HG02938 (cell line): Measurements from ENCODE around the gene CGN.

Source experiments
- ATAC-seq: cut with Tn5 transposase; IDR thresholded peaks from one replicate; pipeline ENCODE4 v1.9.1; 2021; ENCODE audit warnings: mild to moderate bottlenecking, moderate library complexity; ENCODE audit not compliant: unreplicated experiment

CGN gene

GRCh38 chr1:151585622-151586021 is 74.4 kb downstream of the CGN start:
- no peak for ATAC-seq
